Measurements from ENCODE around the gene KCTD8.
"Not testable (repeated sequence)": the region's sequence is repeated elsewhere in the genome, so short reads cannot be mapped to it uniquely, and the experiment has no call there.

The KCTD8 gene

DNA sequence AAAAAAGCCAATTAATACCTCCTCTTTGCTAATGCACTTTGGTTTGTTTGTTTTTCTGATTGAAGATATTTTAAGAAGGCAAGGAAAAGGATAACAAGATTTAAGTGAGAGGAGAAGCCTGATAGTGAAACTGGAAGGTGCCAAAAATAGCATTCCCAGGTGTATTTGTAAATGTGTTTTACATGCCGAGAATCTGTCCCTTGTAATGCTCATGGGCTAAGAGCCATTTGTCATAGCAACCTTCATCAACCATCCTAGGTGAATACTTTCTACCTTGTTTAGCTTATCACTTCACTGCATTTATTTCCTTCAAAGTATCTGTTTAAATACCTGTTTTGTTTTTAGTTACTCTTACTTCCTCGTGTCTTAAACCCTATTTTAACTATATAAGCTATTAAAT is 127.8 kb downstream of the KCTD8 start:
- no peak for DNase-seq

DNA sequence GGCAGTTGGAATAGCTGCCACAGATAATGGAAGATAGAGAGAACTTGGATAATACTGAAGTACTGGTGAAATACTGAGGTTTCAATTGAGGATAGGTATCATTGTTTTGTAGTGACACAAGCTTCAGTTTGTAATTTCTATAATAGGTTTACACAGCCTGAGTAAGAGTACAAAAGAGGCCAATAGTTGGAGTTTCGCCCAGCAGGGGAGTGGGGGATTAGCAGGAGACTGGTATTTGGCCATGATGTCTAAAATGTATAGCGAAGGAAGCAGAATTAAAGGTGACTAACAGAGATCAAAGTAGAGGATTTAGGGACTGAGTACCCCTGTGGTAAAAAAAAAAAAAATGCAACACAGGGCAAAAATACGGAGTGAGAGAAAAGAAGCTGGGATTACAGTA is 129.5 kb downstream of the KCTD8 start:
- DNase-seq, result no peak

GRCh38 chr4:44313702-44314101 is 134.9 kb downstream of the KCTD8 start:
- DNase-seq, result no peak

- no peak for DNase-seq
Measured at GRCh38 chr4:44287505-44287904, 161.1 kb downstream of the KCTD8 start.

GRCh38 chr4:44279469-44279868 is 169.1 kb downstream of the KCTD8 start:
- DNase-seq, result no peak

- no peak for DNase-seq
Measured at GRCh38 chr4:44279066-44279465, 169.5 kb downstream of the KCTD8 start.

DNA sequence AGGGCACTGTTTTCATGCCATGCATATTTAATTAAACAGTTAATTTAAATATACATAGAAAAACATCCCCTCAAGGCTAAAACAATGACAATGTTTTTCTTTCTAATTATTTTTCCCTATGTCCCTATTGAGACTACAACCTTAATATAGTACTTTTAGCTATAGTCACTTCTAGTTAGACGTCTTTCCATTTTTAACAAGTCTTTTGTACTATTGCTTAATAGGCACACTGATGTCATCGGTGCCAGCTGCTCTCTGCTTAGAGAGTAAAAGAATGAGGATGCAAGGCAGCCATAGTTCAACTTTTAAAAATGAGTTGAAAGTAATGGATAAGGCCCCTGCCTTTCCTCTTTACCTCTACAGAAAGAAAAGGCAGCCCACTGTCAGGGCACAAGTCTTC is 191.1 kb downstream of the KCTD8 start:
- no peak for DNase-seq

- no peak for DNase-seq
Measured at GRCh38 chr4:44256414-44256813, 192.2 kb downstream of the KCTD8 start.

DNA sequence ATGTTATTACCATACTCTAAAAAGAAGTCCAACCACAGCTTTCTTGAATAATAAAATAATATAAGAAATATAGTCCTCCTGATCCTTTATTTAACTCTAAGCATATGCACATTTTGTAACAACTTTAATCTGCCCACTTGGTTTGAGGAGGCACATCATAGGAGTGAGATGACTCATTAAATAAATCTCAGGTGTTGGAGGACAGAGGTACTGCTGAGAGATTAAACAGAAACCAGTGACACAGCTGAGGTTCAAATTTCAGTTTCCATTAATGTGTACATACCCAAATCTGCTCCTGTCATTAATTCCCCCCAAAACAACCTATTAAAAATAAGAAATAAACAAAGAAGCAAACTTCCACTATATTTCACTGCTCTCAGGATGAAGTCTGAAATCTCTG is 211.0 kb downstream of the KCTD8 start:
- DNase-seq, result no peak

DNA sequence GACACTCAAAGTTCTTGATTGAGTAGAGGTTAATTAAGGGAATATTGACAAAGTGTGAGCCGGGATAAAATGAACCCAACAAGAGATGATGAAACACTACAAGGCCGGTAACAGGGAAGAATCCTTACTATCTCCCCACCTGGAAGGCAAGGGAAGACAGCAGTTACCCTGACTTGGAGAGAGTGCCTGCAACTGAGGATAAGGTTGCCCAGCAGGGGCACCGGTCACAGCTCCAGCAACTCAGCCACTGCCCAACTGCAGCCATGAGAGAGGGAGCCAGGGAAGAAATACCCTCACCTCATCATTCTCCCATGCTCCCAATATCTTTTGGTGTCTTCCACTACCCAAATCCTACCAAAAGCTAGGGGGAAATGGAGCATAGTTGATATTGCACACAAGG is 212.7 kb downstream of the KCTD8 start:
- no peak for DNase-seq

DNA sequence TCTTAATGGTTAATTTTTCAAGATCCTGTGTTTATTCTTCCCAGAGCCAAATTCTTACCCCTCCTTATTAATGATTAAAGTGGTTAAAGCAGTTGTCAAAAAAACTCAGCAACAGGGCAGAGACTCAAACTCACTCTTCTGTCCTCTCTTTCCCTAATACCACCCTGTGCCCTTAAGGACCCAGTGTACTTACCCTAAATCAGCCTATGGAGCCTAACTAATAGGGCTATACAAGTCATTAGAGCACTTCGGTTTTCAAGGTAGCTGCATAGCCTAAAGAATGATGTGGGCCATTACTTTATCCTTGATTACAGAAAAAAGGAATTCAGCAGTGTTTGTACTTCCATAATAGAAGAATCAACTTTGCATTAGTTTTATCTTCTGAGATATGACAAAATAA is 216.3 kb downstream of the KCTD8 start:
- DNase-seq, result no peak

DNA sequence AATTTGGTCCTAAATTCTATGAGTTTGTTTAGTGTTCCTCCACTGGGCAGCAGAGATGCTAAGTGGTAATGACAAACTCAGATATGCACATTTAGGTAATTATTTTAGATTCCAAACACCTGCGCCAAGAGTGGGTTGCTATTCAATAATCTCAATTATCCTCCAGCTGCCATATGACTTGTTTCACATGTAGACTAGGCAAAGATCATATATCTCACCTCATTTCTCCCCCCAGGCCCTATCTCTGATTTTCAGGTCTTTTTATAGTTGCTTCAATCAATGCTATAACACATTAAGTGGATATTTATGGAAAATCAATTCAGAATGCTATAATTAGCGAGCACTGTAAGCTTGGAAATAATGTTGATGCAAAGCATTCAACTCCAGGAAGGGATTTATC is 217.6 kb downstream of the KCTD8 start:
- no peak for DNase-seq

- DNase-seq, result no peak
Measured at GRCh38 chr4:44228326-44228725, 220.3 kb downstream of the KCTD8 start.

GRCh38 chr4:44221407-44221806 is 227.2 kb downstream of the KCTD8 start:
- no peak for DNase-seq

DNA sequence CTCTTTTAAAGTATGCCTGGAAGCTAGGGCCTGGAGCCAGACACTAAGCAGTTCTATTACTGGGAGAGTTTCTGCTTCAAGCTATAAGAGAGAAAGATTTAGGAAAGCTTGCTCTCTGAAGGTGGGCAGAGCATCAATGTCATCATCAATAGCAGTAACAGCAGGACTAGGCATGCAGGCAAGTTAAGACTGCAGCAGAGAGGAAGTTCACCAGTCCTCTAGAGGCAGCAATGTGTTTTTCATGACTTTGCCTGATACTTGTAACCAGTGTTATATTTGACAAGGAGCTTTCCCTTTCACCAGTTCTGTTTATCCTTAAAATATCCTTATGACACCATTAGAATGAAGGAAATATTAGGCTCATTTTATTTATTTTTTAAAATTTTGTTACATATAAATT is 237.9 kb downstream of the KCTD8 start:
- DNase-seq, result no peak

DNA sequence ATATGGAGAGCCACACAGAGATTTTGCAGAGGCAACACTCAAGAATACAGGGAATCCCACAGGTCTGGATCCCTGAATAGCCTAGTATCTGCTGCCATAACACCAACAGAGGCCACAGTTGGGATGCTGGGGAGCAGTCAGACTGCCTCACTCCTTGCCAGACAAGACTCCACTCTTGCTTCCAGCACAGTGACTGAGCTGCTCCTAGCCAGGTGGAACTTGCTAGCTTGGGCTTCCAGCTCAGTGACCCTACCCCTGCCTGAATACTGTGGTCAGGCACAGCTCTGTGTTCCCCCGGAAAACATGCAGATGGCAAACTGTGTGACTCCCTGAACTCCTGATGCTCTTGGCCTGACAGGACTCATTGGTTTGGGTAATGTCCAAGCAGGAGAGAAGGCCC is 251.8 kb downstream of the KCTD8 start:
- no peak for DNase-seq

DNA sequence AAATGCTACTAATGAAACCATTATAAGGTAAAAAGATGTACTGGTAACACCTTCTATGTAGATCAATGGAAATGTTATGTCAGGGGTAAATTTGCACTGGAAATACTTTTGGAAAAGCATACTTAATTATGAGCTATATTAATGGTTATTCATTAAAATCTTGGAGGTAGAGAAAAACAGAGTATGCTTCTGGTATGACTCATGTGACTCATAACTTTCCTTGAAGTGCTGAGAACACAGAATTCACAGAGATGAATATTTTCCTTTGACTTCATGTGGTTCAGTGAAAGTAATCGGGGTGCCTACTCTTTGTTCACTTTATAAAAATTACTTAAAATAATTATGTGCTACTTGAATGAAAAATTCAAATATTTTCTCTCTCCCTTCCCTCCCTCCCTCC is 254.2 kb downstream of the KCTD8 start:
- no peak for DNase-seq

- no peak for DNase-seq
Measured at GRCh38 chr4:44186850-44187246, 261.8 kb downstream of the KCTD8 start.

GRCh38 chr4:44186096-44186849 is 262.3 kb downstream of the KCTD8 start:
- no peak for DNase-seq

DNA sequence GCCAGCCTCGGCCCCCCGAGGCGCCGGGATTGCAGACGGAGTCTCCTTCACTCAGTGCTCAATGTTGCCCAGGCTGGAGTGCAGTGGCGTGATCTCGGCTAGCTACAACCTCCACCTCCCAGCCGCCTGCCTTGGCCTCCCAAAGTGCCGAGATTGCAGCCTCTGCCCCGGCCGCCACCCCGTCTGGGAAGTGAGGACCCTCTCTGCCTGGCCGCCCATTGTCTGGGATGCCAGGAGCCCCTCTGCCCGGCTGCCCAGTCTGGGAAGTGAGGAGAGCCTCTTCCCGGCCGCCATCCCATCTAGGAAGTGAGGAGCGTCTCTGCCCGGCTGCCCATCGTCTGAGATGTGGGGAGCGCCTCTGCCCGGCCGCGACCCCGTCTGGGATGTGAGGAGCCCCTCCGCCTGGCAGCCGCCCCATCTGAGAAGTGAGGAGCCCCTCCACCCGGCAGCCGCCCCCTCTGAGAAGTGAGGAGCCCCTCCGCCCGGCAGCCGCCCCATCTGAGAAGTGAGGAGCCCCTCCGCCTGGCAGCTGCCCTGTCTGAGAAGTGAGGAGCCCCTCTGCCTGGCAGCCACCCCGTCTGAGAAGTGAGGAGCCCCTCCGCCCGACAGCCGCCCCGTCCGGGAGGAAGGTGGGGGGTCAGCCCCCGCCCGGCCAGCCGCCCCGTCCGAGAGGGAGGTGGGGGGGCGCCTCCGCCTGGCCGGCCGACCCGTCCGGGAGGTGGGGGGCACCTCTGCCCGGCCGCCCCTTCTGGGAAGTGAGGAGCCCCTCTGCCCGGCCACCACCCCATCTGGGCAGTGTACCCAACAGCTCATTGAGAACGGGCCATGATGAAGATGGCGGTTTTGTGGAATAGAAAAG is 266.9 kb downstream of the KCTD8 start:
- not testable (repeated sequence) for DNase-seq

DNA sequence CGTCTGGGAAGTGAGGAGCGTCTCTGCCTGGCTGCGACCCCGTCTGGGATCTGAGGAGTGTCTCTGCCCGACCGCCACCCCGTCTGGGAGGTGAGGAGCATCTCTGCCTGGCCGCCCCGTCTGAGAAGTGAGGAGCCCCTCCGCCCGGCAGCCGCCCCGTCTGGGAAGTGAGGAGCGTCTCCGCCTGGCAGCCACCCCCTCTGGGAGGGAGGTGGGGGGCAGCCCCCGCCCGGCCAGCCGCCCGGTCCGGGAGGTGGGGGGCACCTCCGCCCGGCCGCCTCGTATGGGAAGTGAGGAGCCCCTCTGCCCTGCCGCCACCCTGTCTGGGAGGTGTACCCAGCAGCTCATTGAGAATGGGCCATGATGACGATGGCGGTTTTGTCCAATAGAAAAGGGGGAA is 280.8 kb downstream of the KCTD8 start:
- not testable (repeated sequence) for DNase-seq

- no peak for DNase-seq
Measured at GRCh38 chr4:44165938-44166337, 282.7 kb downstream of the KCTD8 start.

- DNase-seq, result no peak
Measured at GRCh38 chr4:44162538-44163270, 285.9 kb downstream of the KCTD8 start.

DNA sequence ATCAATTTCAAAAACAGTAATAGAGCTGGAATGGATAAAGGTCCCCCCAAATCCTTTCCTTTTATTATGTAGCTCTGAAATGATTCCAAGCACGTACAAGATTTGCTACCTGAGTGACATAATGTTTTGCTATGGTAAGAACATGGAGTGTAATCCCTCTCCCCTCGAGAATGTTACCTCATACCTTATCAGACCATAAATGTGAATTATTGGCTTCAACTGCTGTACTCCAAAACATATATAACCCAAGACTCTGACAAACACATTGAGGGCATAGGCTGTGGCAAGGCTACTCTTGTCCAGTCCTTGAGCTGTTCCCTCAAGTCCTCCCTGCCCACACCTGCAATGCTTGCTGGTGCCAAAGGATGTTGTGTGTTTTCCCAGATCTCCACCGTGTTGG is 286.9 kb downstream of the KCTD8 start:
- DNase-seq, result no peak
